Endodermal cell (in vitro differentiated cells): ENCODE data around the gene CFAP20. TPM values are rescaled to one million over a fixed set of nuclear protein-coding genes. Genes with fewer than 3 reads are reported as not detected.
A peak's percentile ranks its signal among the peaks of the same experiment; 100 is the strongest.

Experiments used
- DNase-seq: peaks from one replicate; pipeline ENCODE4 v3.0.0-alpha.2; 2017
- H3K27ac ChIP-seq: 2 replicates; pipeline ENCODE4 v1.5.1; 2013; ENCODE audit warnings: mild to moderate bottlenecking, low read depth, low read length, moderate library complexity
- H3K27me3 ChIP-seq: 2 replicates; pipeline ENCODE4 v1.6.1; 2013; ENCODE audit warnings: mild to moderate bottlenecking, low read length, moderate library complexity; ENCODE audit not compliant: insufficient read depth, control insufficient read depth, poor library complexity, severe bottlenecking
- H3K36me3 ChIP-seq: 2 replicates; pipeline ENCODE4 v1.7.0; 2013; ENCODE audit warnings: mild to moderate bottlenecking, low read length, moderate library complexity; ENCODE audit not compliant: control insufficient read depth, insufficient read depth
- H3K4me1 ChIP-seq: one replicate; pipeline ENCODE4 v1.7.0; 2013; ENCODE audit warnings: low read length; ENCODE audit not compliant: control insufficient read depth, insufficient read depth
- H3K4me3 ChIP-seq: 2 replicates; pipeline ENCODE4 v1.5.1; 2013; ENCODE audit warnings: mild to moderate bottlenecking, low read length, moderate library complexity
- H3K9ac ChIP-seq: 2 replicates; pipeline ENCODE4 v1.6.1; 2013; ENCODE audit warnings: mild to moderate bottlenecking, low read length, moderate library complexity; ENCODE audit not compliant: poor library complexity, severe bottlenecking; ENCODE audit errors: extremely low read depth
- H3K9me3 ChIP-seq: 2 replicates; pipeline ENCODE4 v1.6.1; 2013; ENCODE audit warnings: mild to moderate bottlenecking, low read length, moderate library complexity; ENCODE audit not compliant: control insufficient read depth
- H3K27ac Mint-ChIP-seq: 2 replicates; pipeline ENCODE4 v1.8.0; 2020; ENCODE audit warnings: mixed read lengths
- H3K27me3 Mint-ChIP-seq: 2 replicates; pipeline ENCODE4 v1.8.0; 2021; ENCODE audit warnings: mild to moderate bottlenecking, mixed read lengths; ENCODE audit not compliant: insufficient read depth
- H3K36me3 Mint-ChIP-seq: 2 replicates; pipeline ENCODE4 v1.8.0; 2020; ENCODE audit warnings: low read depth, mixed read lengths
- H3K4me1 Mint-ChIP-seq: 2 replicates; pipeline ENCODE4 v1.8.0; 2020; ENCODE audit warnings: mixed read lengths
- H3K4me3 Mint-ChIP-seq: 2 replicates; pipeline ENCODE4 v1.8.0; 2020; ENCODE audit warnings: mild to moderate bottlenecking, moderate library complexity, mixed read lengths
- H3K9me3 Mint-ChIP-seq: 2 replicates; pipeline ENCODE4 v1.8.0; 2020; ENCODE audit warnings: mild to moderate bottlenecking, mixed read lengths
- WGBS, 2 experiments: methylation state at CpG; one replicate each; pipeline versions ENCODE4 v1.1.5 to v1.1.7; 2013; ENCODE audit warnings: missing lambda C conversion rate in 2 of 2, mixed read lengths in 1 of 2; ENCODE audit not compliant: insufficient coverage in 1 of 2, insufficient read length in 1 of 2; 5-methylcytosine and 5-hydroxymethylcytosine counted together
- total RNA-seq, 2 donors: library from RNA; stranded (reverse); fragmentation: NEBNext Ultra II Directional in 1 of 2; extraction: Animal tissue kit (Norgen Biotek cat#: 25700) in 1 of 2; gene quantifications; 2 replicates in 1 of 2; 3 replicates in 1 of 2; pipeline ENCODE4 v1.2.1, GENCODE V29; 2021
- TF ChIP-seq, protein P1 (sequence below): fragments of 200-600 bp; sonication (generic); conservative IDR thresholded peaks from 2 replicates; pipeline ENCODE4 v1.5.0; 2021; ENCODE audit warnings: antibody characterized with exemption, mild to moderate bottlenecking

CFAP20 gene
- total RNA-seq, 2 donors from 2014 or later: 55.2 to 57.2 TPM

DNA sequence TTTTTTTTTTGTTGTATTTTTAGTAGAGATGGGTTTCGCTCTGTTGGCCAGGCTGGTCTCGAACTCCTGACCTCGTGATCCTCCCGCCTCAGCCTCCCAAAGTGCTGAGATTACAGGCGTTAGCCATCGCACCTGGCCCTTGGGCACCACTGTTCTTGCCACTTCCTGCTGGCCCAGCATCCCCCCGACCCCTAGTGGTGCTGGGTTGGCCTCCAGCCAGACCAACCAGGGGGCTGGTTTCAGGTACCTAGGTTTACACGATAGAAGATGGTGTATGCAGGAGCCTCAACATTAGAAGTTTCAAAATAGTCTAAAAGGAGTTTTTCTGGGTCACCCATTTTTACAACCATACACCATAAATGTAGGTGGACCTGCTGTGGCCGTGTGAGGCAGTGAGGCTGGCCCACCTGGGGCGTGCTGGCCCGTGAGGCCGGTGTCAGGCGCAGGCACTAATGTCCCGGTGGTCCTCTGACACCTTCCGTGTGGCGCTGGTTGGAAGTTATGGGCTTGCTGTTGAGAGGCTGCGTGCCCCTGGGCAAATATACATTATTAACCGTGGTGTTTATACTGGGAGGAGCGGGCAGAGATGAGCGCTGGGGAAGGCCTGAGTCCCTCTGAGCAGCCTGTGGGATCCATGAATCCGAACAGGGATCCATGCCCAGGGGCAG is 43.5 kb downstream of the CFAP20 start:
- Mint-ChIP-seq H3K9me3 (no peaks in the 10 kb centered on the region), H3K36me3 (no peaks in the 10 kb centered on the region), H3K4me3 (no peak overlapping the region), H3K4me1 (no peaks in the 10 kb centered on the region), H3K27ac (no peak overlapping the region), H3K27me3 (peaks cover 2% of the 10 kb centered on the region)
- no peaks in the 10 kb centered on the region for H3K27me3 ChIP-seq
- no peak overlapping the region for H3K9ac ChIP-seq
- TF ChIP-seq, protein P1, sequence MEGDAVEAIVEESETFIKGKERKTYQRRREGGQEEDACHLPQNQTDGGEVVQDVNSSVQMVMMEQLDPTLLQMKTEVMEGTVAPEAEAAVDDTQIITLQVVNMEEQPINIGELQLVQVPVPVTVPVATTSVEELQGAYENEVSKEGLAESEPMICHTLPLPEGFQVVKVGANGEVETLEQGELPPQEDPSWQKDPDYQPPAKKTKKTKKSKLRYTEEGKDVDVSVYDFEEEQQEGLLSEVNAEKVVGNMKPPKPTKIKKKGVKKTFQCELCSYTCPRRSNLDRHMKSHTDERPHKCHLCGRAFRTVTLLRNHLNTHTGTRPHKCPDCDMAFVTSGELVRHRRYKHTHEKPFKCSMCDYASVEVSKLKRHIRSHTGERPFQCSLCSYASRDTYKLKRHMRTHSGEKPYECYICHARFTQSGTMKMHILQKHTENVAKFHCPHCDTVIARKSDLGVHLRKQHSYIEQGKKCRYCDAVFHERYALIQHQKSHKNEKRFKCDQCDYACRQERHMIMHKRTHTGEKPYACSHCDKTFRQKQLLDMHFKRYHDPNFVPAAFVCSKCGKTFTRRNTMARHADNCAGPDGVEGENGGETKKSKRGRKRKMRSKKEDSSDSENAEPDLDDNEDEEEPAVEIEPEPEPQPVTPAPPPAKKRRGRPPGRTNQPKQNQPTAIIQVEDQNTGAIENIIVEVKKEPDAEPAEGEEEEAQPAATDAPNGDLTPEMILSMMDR: peak; percentile 20
- H3K36me3 ChIP-seq: no peaks in the 10 kb centered on the region
- WGBS, 2 experiments: 92 to 99% methylated on average over 13 to 21 of the region's 21 CpGs
- DNase-seq: no peak
- H3K9me3 ChIP-seq: no peaks in the 10 kb centered on the region
- H3K27ac ChIP-seq: no peak overlapping the region
- no peaks in the 10 kb centered on the region for H3K4me1 ChIP-seq
- no peak overlapping the region for H3K4me3 ChIP-seq

DNA sequence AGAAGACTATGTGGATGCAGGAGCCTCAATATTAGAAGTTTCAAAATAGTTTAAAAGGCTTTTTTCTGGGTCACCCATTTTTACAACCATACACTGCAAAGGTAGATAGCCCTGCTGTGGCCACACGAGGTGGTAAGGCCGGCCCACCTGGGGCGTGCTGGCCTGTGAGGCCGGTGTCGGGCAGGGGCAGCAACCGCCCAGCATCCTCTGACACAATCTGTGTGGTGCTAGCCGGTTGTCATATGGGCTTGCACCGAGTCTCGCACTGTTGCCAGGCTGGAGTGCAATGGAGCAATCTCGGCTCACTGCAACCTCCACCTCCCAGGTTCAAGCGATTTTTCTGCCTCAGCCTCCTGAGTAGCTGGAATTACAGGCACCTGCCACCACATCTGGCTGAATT is 44.0 kb downstream of the CFAP20 start:
- Mint-ChIP-seq H3K36me3 (no peaks in the 10 kb centered on the region), H3K4me1 (no peaks in the 10 kb centered on the region), H3K27ac (no peak overlapping the region), H3K9me3 (no peaks in the 10 kb centered on the region), H3K4me3 (no peak overlapping the region), H3K27me3 (peaks cover 2% of the 10 kb centered on the region)
- Histone ChIP-seq H3K9me3 (no peaks in the 10 kb centered on the region), H3K9ac (no peak overlapping the region), H3K36me3 (no peaks in the 10 kb centered on the region), H3K27me3 (no peaks in the 10 kb centered on the region), H3K27ac (no peak overlapping the region), H3K4me1 (no peaks in the 10 kb centered on the region), H3K4me3 (no peak overlapping the region)
- WGBS, 2 experiments: 77 to 94% methylated on average over 4 to 11 of the region's 11 CpGs
- TF ChIP-seq, protein P1: no peak
- no peak for DNase-seq

DNA sequence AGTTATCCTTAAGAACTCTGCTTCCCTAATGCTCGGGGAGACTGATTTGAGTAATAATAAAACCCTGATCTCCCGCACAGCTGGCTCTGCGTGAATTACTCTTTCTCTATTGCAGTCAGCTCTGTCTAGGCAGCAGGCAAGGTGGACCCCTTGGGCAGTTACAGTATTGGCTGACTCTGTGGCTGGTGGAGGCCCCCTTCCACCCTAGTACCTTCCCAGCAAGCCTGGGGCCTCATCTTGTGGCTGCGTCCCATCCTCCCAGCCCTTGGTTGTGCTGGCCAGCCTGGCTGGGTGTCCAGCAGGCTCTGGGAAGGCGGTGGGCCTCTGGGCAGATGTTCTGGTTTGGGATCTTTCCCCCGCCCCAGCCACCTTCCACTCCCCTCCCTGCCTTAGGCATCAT is 44.5 kb downstream of the CFAP20 start:
- no peak overlapping the region for H3K9ac ChIP-seq
- no peaks in the 10 kb centered on the region for H3K27me3 ChIP-seq
- H3K27ac ChIP-seq: no peak overlapping the region
- TF ChIP-seq, protein P1: no peak
- H3K36me3 ChIP-seq: no peaks in the 10 kb centered on the region
- H3K4me1 ChIP-seq: no peaks in the 10 kb centered on the region
- H3K4me1 Mint-ChIP-seq: no peaks in the 10 kb centered on the region
- H3K4me3 Mint-ChIP-seq: no peak overlapping the region
- H3K4me3 ChIP-seq: no peak overlapping the region
- no peak overlapping the region for H3K27ac Mint-ChIP-seq
- no peaks in the 10 kb centered on the region for H3K9me3 ChIP-seq
- DNase-seq: no peak
- no peaks in the 10 kb centered on the region for H3K9me3 Mint-ChIP-seq
- H3K36me3 Mint-ChIP-seq: no peaks in the 10 kb centered on the region
- peaks cover 2% of the 10 kb centered on the region for H3K27me3 Mint-ChIP-seq
- 85 to 88% methylated on average over 4 to 6 of the region's 6 CpGs for WGBS, 2 experiments
